Keratinocyte (primary cell): ENCODE data around the gene SCGB1A1. TPM values are rescaled to one million over a fixed set of nuclear protein-coding genes. Genes with fewer than 3 reads are reported as not detected.

Experiments
- DNase-seq: peaks from one replicate; pipeline ENCODE4 v3.0.0-alpha.2; 2011; ENCODE audit warnings: low read depth, missing footprints, low spot score
- FAIRE-seq: peaks from 2 replicates; lab custom pipeline; 2011; peaks lifted over from hg19 to GRCh38; lab: Jason Lieb, UNC
- H2AFZ ChIP-seq: 2 replicates; pipeline ENCODE4 v1.6.0; 2012; ENCODE audit warnings: low read length, control low read depth, inconsistent platforms; ENCODE audit not compliant: control insufficient read depth
- H3K27ac ChIP-seq: 2 replicates; pipeline ENCODE4 v1.5.1; 2011; ENCODE audit warnings: low read length; ENCODE audit not compliant: control insufficient read depth, insufficient read depth
- H3K27me3 ChIP-seq: 3 replicates; pipeline ENCODE4 v1.6.0; 2011; ENCODE audit warnings: low read length; ENCODE audit not compliant: control insufficient read depth, insufficient read depth; ENCODE audit errors: extremely low read depth
- H3K36me3 ChIP-seq, 2 experiments: 2 replicates in 1 of 2; 3 replicates in 1 of 2; pipeline ENCODE4 v1.5.1; 2011; ENCODE audit warnings: low read length in 2 of 2, mild to moderate bottlenecking in 1 of 2; ENCODE audit not compliant: control insufficient read depth in 2 of 2, insufficient read depth in 2 of 2; ENCODE audit errors: extremely low read depth in 1 of 2
- H3K4me1 ChIP-seq: 3 replicates; pipeline ENCODE4 v1.5.1; 2011; ENCODE audit warnings: low read length; ENCODE audit not compliant: control insufficient read depth, insufficient read depth; ENCODE audit errors: extremely low read depth
- H3K4me2 ChIP-seq: 3 replicates; pipeline ENCODE4 v1.6.0; 2011; ENCODE audit warnings: low read depth, low read length; ENCODE audit not compliant: control insufficient read depth, insufficient read depth; ENCODE audit errors: extremely low read depth
- H3K4me3 ChIP-seq, 3 experiments: fragments of 200-600 bp in 1 of 3; sonication (generic) in 1 of 3; 2 replicates in 2 of 3; 3 replicates in 1 of 3; pipeline ENCODE4 v1.5.1; 2011 to 2016; ENCODE audit warnings: low read length in 3 of 3, mild to moderate bottlenecking in 3 of 3, control low read depth in 2 of 3, inconsistent platforms in 1 of 3, low read depth in 1 of 3, mixed read lengths in 1 of 3, mixed run types in 1 of 3, moderate library complexity in 1 of 3; ENCODE audit not compliant: control insufficient read depth in 2 of 3, insufficient read depth in 2 of 3; ENCODE audit errors: extremely low read depth in 1 of 3
- H3K79me2 ChIP-seq: 2 replicates; pipeline ENCODE4 v1.6.0; 2012; ENCODE audit warnings: low read length; ENCODE audit not compliant: control insufficient read depth, insufficient read depth
- H3K9ac ChIP-seq: 3 replicates; pipeline ENCODE4 v1.6.0; 2011; ENCODE audit warnings: low read length; ENCODE audit not compliant: control insufficient read depth, insufficient read depth; ENCODE audit errors: extremely low read depth
- H3K9me1 ChIP-seq: 3 replicates; pipeline ENCODE4 v1.6.0; 2011; ENCODE audit warnings: low read length; ENCODE audit not compliant: control insufficient read depth, insufficient read depth; ENCODE audit errors: extremely low read depth
- H3K9me3 ChIP-seq: 2 replicates; pipeline ENCODE4 v1.5.1; 2012; ENCODE audit warnings: low read depth, low read length; ENCODE audit not compliant: control insufficient read depth
- H4K20me1 ChIP-seq: 3 replicates; pipeline ENCODE4 v1.6.0; 2011; ENCODE audit warnings: low read length; ENCODE audit not compliant: control insufficient read depth, insufficient read depth; ENCODE audit errors: extremely low read depth
- CTCF ChIP-seq, 3 experiments: IDR thresholded peaks in 1 of 3; conservative IDR thresholded peaks in 1 of 3; optimal IDR thresholded peaks in 1 of 3; 2 replicates in 2 of 3; 3 replicates in 1 of 3; pipeline versions ENCODE3 to v1.5.1; 2011; ENCODE audit warnings: low read length in 3 of 3, mild to moderate bottlenecking in 3 of 3, moderate library complexity in 2 of 3, control low read depth in 1 of 3, inconsistent platforms in 1 of 3; ENCODE audit not compliant: insufficient read depth in 2 of 3; ENCODE audit errors: extremely low read depth in 1 of 3
- EZH2 ChIP-seq: IDR thresholded peaks from one replicate; pipeline ENCODE4 v1.6.1; 2012; ENCODE audit warnings: inconsistent platforms, mild to moderate bottlenecking, low read length, moderate library complexity
- dilution Hi-C: fragments of 300-500 bp; cut with MboI; formaldehyde crosslinking; loops from one replicate; pipeline ENCODE4 v1.7.0; 2020; ENCODE audit warnings: low sequenced_read_pairs; ENCODE audit not compliant: extremely low pct_ligation_motif_present
- polyA plus RNA-seq, 5 experiments: library from polyadenylated mRNA; depleted of rRNA in 3 of 5; stranded (reverse) in 3 of 5; stranded (forward) in 1 of 5; unstranded in 1 of 5; fragments of >200 nt; gene quantifications; 1 replicate in 1 of 5; 2 replicates in 3 of 5; 3 replicates in 1 of 5; pipeline versions ENCODE4 v1.2.1 to v1.2.3, GENCODE V29; 2011 to 2012; ENCODE audit warnings: missing spikeins in 2 of 5, low read depth in 1 of 5, low replicate concordance in 1 of 5

Gene SCGB1A1
- polyA plus RNA-seq, 1 donor (not counting 4 experiments of a cell fraction or from before 2014, with no cell fraction given), result not detected

- Histone ChIP-seq H3K36me3 (no peaks in the 10 kb centered on the region), H3K9ac (no peak overlapping the region), H3K4me2 (no peak overlapping the region), H3K9me1 (no peaks in the 10 kb centered on the region), H3K27ac (no peak overlapping the region), H3K27me3 (no peaks in the 10 kb centered on the region), H3K9me3 (no peaks in the 10 kb centered on the region), H3K4me1 (peaks cover 8% of the 10 kb centered on the region), H3K4me3 (no peak overlapping the region), H4K20me1 (no peaks in the 10 kb centered on the region), H3K79me2 (no peaks in the 10 kb centered on the region), H2AFZ (no peak overlapping the region)
- no peak for FAIRE-seq
- DNase-seq, result no peak
- dilution Hi-C loops, result no loop called here
- TF ChIP-seq EZH2 (no peak), CTCF (optimal IDR thresholded peaks at IDR 0.05 in 1 of 3, IDR thresholded peaks at IDR 0.05 in 1 of 3, conservative IDR thresholded peaks at IDR 0.05 in 1 of 3; ENCODE audit: extremely low read depth in 1 of 3, insufficient read depth in 2 of 3, low read length in 3 of 3) (peak; percentile 10 to 50 (median 43))
These were observed 25.7 kb upstream of the SCGB1A1 start for GRCh38 chr11:62393061-62393611.

GRCh38 chr11:62393735-62394134 is 25.1 kb upstream of the SCGB1A1 start:
- Histone ChIP-seq H3K79me2 (no peaks in the 10 kb centered on the region), H3K9me1 (no peaks in the 10 kb centered on the region), H3K4me3 (no peak overlapping the region), H4K20me1 (no peaks in the 10 kb centered on the region), H3K9ac (no peak overlapping the region), H3K36me3 (no peaks in the 10 kb centered on the region), H3K4me2 (no peak overlapping the region), H3K27ac (no peak overlapping the region), H3K27me3 (no peaks in the 10 kb centered on the region), H3K4me1 (peaks cover 8% of the 10 kb centered on the region), H3K9me3 (no peaks in the 10 kb centered on the region), H2AFZ (no peak overlapping the region)
- DNase-seq, result no peak
- dilution Hi-C loops, result no loop called here
- TF ChIP-seq CTCF (optimal IDR thresholded peaks at IDR 0.05 in 1 of 3, IDR thresholded peaks at IDR 0.05 in 1 of 3, conservative IDR thresholded peaks at IDR 0.05 in 1 of 3; ENCODE audit: extremely low read depth in 1 of 3, insufficient read depth in 2 of 3, low read length in 3 of 3), result no peak
- no peak for TF ChIP-seq EZH2
- no peak for FAIRE-seq
